HG02610 (cell line): ENCODE measurements around the gene GIPC1.
"Not testable (repeated sequence)": the region's sequence is repeated elsewhere in the genome, so short reads cannot be mapped to it uniquely, and the experiment has no call there.

ENCODE experiments used
- ATAC-seq: cut with Tn5 transposase; IDR thresholded peaks from one replicate; pipeline ENCODE4 v1.9.1; 2021; ENCODE audit warnings: mild to moderate bottlenecking, moderate library complexity; ENCODE audit not compliant: unreplicated experiment

GIPC1 gene

DNA sequence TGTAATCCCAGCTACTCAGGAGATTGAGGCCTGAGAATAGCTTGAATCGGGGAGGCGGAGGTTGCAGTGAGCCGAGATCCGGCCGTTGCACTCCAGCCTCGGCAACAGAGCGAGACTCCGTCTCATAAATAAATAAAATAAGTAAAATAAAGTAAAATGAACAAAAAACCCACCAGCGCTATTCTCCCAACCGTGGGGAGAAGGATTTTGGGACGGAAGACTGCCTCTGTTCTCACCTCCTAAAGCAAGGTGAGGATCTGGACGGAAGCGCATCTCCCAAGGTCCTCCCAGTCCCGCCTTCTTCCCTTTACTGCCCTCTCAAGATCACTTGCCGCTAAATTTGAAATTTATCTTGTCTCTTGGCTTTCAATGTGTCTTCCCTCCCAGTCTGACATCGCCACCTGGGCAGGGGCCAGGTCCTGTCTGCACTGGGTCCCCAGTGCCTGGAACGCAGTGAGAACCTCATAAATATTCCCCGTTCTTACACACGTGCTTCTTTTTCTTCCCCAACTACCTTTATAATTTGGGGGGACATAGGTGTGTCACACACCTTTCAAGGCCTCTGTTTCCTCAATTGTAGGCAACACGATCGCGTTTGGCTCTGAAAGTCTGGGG, 23.4 kb upstream of the GIPC1 start:
- ATAC-seq: no peak

GRCh38 chr19:14517840-14518505, 22.0 kb upstream of the GIPC1 start, which contains the start of gene DNAJB1:
DNAJB1 (minus strand) TSS chr19:14518397; CDS start chr19:14518349, 48 bp downstream.
- ATAC-seq: peak; percentile 51

DNA sequence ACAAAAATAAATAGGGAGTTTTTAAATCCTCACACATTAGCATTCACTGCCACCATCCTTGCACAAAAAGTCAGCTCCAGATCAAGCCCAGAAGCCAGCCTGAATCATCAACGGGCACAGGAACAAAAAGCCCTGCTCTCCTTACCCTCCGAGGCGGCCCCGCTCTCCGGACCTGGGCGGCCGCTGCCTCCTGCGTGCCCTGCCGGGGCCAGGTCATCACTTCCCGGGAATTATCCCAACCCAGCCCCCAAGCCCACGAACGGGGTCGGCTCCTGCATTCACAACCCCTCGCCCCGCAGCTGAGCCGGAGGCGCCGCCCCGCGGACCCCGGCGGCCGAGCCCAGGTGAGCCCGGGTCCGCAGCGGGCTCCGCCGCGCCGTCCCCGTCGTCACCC, 21.5 kb upstream of the GIPC1 start:
- no peak for ATAC-seq

DNA sequence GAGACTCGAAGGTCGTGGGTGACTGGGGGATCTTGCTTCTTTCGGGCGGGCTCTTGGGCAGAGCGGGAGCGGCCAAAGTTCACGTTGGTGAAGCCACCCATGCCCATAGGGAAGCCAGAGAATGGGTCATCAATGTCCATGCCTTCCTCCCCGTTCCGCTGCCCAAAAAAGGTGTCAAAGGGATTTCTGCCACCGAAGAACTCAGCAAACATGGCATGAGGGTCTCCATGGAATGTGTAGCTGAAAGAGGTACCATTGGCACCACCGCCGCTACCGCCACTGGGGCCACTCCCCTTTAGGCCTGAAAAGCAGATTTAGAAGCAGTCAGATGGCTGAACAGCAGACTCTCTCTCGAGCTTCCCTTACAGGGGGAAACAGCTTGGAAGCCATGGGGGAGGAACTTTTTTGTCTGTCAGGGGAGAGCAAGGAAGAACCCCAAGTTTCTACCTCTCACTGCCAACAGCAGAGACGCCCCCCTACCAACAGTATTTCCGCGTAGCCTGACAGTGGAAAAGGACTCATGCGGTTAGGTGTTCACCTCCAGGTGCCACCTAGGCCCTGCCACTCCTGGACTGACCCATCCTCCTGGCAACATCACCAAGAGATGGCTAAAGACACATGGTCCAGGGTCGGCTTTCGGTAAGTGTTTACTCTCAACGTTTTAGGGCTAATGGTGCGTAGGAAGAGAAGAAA, 21.0 kb upstream of the GIPC1 start:
- ATAC-seq: no peak

DNA sequence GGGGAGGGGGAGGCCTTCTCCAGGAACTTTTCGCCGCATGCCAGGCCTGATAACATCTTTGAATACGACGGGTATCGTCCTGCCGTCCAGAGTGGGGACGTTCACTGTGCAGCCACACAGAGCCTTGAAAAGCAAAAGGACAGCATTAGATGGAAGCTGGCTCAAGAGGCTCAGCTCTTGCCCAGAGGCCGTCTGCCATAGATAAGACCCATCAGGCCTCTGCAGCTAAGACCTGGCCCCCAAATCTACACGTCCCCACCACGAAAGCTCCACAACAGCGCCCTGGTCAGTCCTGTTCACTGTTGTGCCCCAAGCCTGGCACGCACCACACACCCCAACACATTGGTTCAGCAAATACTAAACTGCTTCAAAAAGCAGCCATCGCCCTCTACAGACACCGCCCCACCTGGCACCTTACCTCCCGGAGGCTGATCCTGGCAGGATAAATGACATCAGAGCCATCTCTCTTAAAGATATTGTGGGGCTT, 20.2 kb upstream of the GIPC1 start:
- no peak for ATAC-seq

DNA sequence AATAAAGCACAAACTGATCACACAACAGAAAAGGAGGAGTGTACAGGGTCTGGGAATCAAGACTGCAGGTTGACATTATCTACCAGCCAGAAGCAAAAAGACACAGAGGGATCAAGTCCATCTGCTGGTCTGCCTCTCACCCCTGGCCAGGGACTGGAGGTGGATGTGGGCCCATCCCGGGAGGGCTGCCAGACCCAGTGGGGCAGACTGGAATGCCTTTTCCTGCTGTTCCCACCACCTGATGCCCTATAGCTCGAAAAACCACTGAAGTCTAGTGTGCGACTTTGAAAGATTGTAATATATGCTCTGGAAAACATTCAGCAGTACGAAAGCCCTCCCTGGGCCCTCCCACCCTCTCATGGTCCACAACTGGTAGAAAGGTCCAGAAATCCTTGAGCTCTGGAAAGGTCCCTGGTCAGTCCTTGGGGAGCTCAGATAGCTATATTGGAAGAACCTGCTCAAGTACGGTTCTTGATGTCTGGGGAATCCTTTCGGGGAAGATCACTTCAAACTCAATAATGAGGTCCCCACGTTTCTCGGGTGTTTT, 19.6 kb upstream of the GIPC1 start:
- ATAC-seq: no peak

GRCh38 chr19:14514215-14514863, 18.4 kb upstream of the GIPC1 start:
- ATAC-seq: no peak

DNA sequence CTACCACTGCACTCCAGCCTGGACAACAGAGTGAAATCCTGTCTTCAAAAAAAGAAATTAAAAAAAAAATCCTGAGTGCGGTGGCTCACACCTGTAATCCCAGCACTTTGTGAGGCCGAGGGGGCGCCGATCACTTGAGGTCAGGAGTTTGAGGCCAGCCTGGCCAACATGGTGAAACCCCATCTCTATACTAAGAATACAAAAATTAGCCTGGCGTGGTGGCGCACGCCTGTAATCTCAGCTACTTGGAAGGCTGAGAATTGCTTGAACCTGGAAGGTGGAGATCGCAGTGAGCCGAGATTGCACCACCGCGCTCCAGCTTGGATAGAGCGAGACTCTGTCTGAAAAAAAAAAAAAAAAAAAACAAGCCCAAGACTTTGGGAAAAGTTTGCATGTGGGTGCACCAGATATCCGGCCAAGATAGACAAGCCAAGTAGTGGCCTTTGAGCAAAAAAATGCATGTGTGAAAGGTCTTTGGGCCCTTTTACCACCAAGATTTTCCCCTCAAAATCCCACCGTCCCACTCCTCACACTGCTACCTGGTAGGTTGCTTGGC, 16.6 kb upstream of the GIPC1 start:
- no peak for ATAC-seq

GRCh38 chr19:14511229-14511593, 15.3 kb upstream of the GIPC1 start:
- no peak for ATAC-seq

- ATAC-seq: no peak
Measured at GRCh38 chr19:14510311-14511228, 14.6 kb upstream of the GIPC1 start.

GRCh38 chr19:14507704-14508542, 12.0 kb upstream of the GIPC1 start:
- no peak for ATAC-seq

DNA sequence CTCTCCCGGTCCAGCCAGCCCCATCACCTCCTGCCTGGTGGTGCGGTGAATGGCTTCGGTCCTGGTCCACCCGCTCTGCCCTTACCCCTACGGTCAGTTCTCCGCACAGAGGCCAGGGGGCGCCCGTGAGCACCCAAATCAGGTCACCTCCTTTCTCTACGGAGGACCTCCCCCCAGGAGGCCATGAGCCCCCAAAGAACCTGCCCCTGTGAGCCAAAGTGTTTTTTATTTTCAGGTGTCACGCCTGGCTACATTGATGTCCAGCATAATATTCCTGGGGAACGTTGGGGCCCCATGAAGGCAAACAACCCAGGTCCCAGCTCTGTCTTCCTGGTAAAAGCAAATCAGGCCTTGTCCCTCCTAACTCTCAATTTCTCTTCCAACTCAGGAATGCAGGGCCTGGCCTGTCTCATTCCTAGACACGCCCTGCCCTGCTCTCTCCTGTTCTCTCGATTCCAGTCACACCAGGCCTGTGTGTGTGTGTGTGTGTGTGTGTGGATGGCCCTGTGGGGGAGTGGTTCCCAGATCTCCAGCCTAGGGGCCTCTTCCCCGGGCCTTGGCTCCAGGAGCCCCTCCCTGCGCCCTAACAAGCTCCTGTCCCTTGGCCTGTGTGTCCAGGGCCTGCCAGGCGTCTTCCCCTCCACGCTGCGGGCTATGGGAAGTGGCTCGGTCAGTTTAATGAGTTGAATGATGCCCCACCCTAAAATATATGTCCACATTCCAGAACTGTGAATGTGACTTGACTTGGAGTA, 9.7 kb upstream of the GIPC1 start:
- no peak for ATAC-seq

DNA sequence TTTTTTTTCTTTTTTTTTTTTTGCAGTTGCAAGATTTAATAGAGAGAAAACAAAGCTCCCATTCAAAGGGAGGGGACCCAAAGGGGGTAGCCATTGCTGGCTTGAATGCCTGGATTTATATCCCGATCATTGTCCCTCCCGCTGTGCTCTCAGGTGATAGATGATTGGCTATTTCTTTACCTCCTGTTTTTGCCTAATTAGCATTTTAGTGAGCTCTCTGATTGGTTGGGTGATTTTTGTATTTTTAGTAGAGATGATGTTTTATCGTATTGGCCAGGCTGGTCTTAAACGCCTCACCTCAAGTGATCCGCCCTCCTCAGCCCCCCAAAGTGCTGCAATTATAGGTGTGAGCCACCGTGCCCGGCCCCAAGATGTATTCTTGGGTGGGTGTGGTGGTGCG, 8.6 kb upstream of the GIPC1 start:
- ATAC-seq: not testable (repeated sequence)

DNA sequence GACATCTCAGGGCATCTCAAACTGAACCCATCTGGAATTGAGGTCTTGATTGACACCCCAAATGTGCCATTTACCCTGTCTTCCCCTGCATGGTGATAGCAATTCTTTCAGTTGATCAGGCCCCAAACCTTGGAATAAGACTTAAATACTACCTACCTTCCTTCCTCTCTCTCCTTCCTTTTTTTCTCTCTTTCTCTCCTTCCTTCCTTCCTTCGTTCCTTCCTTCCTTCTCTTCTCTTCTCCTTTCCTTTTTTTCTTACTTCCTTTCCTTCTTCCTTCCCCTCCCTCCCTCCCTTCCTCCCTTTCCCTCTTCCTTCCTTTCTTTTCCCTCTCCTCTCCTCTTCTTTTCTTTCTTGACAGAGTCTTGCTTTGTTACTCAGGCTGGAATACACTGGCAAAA, 7.4 kb upstream of the GIPC1 start:
- ATAC-seq: no peak

- no peak for ATAC-seq
Measured at GRCh38 chr19:14502334-14503092, 6.6 kb upstream of the GIPC1 start.

DNA sequence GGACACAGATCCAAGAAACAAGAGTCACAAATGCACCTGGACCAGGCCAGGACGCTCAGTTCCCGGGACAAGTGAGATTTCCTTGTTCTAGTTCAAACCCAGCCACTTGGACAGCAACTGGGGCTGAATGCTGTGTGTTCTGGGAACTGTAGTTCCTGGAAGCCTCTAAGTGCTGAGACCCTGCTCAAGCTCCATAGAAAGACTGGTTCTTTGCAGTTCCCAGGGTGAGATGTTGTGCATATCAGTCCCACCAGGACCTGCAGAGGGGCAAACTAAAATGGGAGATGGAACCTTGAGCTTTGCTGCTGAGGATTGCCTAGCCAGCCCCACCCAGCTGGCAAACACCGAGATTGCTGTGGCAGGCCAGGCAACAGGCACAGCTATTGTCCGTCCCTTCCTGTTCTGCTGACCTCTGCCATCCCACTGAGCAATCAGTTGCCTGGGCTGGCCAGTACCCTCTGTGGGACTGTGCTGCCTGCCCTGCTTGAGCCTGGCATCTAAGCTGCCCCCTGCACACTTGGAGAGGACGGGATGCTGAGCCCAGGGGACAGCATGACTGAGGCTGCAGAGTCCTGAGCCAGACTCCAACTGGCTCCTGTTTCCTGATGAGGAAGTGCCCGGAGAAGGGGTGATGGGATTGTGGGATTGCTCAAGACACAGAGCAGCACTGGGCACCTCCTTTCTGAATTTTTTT, 1.4 kb upstream of the GIPC1 start:
- no peak for ATAC-seq

DNA sequence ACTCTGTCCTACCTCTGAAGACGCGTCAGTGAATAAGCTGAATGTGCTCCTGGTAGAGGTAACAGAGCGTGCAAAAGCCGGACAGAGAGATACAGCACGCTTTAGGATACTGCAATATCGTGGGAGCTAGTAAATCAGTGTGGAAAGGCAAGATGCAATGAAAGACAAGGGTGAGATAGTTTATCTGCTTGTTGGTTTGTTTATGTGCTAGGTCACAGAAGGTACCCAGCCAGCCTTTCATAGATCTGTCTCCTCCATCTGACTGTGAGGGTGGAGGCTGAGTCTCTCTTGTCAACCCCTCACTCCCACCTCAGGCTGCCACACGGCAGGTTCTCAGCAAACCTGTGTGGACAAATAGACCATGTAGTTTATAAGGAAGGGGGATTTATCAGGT, 904 bp upstream of the GIPC1 start:
- no peak for ATAC-seq
